Sigmoid colon (tissue), 7 donors: ENCODE results near the gene CC2D2A. TPM values are rescaled to one million over a fixed set of nuclear protein-coding genes. Genes with fewer than 3 reads are reported as not detected.

Source experiments
- DNase-seq: peaks from one replicate; pipeline ENCODE4 v3.0.0-alpha.2; 2019
- H3K27ac ChIP-seq, 4 donors: fragments of 200-600 bp; sonication (generic); one replicate each; pipeline ENCODE4 v1.5.1; 2016 to 2019; ENCODE audit warnings: mild to moderate bottlenecking in 1 of 4
- H3K27me3 ChIP-seq, 3 donors: fragments of 200-600 bp; sonication (generic); one replicate each; pipeline ENCODE4 v1.5.1; 2019; ENCODE audit warnings: mild to moderate bottlenecking in 1 of 3
- H3K36me3 ChIP-seq, 4 donors: fragments of 200-600 bp; sonication (generic); one replicate each; pipeline ENCODE4 v1.5.1; 2016 to 2019
- H3K4me1 ChIP-seq, 4 donors: fragments of 200-600 bp; sonication (generic); one replicate each; pipeline ENCODE4 v1.5.1; 2017 to 2019
- H3K4me3 ChIP-seq, 4 donors: fragments of 200-600 bp; sonication (generic); one replicate each; pipeline ENCODE4 v1.5.1; 2017 to 2019; ENCODE audit warnings: mild to moderate bottlenecking in 2 of 4, moderate library complexity in 1 of 4
- H3K9me3 ChIP-seq, 4 donors: fragments of 200-600 bp in 3 of 4; sonication (generic) in 3 of 4; one replicate each; pipeline versions ENCODE4 v1.5.1 to v1.6.1; 2013 to 2019
- CTCF ChIP-seq, 4 experiments: fragments of 450-650 bp in 3 of 4; fragments of 200-600 bp in 1 of 4; IDR thresholded peaks; one replicate each; pipeline ENCODE4 v1.5.1; 2016 to 2019; ENCODE audit warnings: antibody characterized with exemption in 4 of 4, mild to moderate bottlenecking in 3 of 4, moderate library complexity in 2 of 4
- EP300 ChIP-seq, 4 donors: sonication (generic); formaldehyde crosslinking; IDR thresholded peaks; one replicate each; pipeline ENCODE4 v1.6.1; 2017; ENCODE audit warnings: antibody characterized with exemption in 4 of 4
- POLR2A ChIP-seq, 2 donors: fragments of 450-650 bp; IDR thresholded peaks; one replicate each; pipeline ENCODE4 v1.6.1; 2016; ENCODE audit warnings: antibody characterized with exemption in 2 of 2, mild to moderate bottlenecking in 2 of 2, moderate library complexity in 2 of 2
- POLR2AphosphoS5 ChIP-seq, 4 donors: sonication (generic); formaldehyde crosslinking; IDR thresholded peaks; one replicate each; pipeline ENCODE4 v1.6.1; 2017; ENCODE audit warnings: antibody characterized with exemption in 4 of 4
- WGBS, 2 donors: extraction: QIAGEN DNeasy Blood & Tissue Kit; methylation state at CpG; one replicate each; pipeline ENCODE4 v1.1.7; 2013; 5-methylcytosine and 5-hydroxymethylcytosine counted together
- intact Hi-C: fragments of 100-400 bp; cut with DNase I; formaldehyde crosslinking; loops from one replicate; pipeline ENCODE4 v1.15.1; 2023
- polyA plus RNA-seq, 3 donors: library from polyadenylated mRNA; stranded (reverse); fragments of 200-250 nt; gene quantifications; one replicate each; pipeline ENCODE4 v1.2.3, GENCODE V29; 2013
- total RNA-seq, 4 donors: library from RNA; depleted of rRNA; stranded (reverse); fragments of >200 nt; gene quantifications; one replicate each; pipeline ENCODE4 v1.1.0, GENCODE V29; 2016
- donor health status: healthy with polysubstance abuse.
- donor health status: Bipolar disorder and iron deficiency.
- donor health status: healthy.

The CC2D2A gene
- total and polyA plus RNA-seq, 7 donors, result 2.5 to 113 (median 41.0) TPM

- no peaks in the 10 kb centered on the region for H3K27me3 ChIP-seq
- TF ChIP-seq POLR2A (IDR thresholded peaks at IDR 0.05) (no peak), POLR2AphosphoS5 (IDR thresholded peaks at IDR 0.05) (no peak), CTCF (IDR thresholded peaks at IDR 0.05) (no peak), EP300 (IDR thresholded peaks at IDR 0.05) (no peak)
- peaks cover 0 to 18% (median 8%) of the 10 kb centered on the region in 4 donors for H3K4me1 ChIP-seq
- no peak overlapping the region for H3K4me3 ChIP-seq
- WGBS, 2 donors, result 74 to 79% methylated on average over 2 of the region's 2 CpGs
- no peaks in the 10 kb centered on the region for H3K36me3 ChIP-seq
- no peak for DNase-seq
- H3K27ac ChIP-seq, result peak overlapping the region in 1 of 4 donors; percentile 61
- H3K9me3 ChIP-seq, result no peaks in the 10 kb centered on the region
- intact Hi-C loops, result loop anchor here (10.0 kb wide), 2 partner anchors 454 to 1804 kb away; partner anchors contain the start of gene CPEB2
Measured at GRCh38 chr4:15458616-15459015, 11.1 kb upstream of the CC2D2A start.

- no peaks in the 10 kb centered on the region for H3K9me3 ChIP-seq
- no peak for DNase-seq
- H3K4me1 ChIP-seq, result peaks cover 0 to 18% (median 8%) of the 10 kb centered on the region in 4 donors
- no peaks in the 10 kb centered on the region for H3K27me3 ChIP-seq
- intact Hi-C loops, result loop anchor here (10.0 kb wide), 2 partner anchors 455 to 1805 kb away; partner anchors contain the start of gene CPEB2
- peak overlapping the region in 1 of 4 donors; percentile 11 for H3K27ac ChIP-seq
- no peaks in the 10 kb centered on the region for H3K36me3 ChIP-seq
- H3K4me3 ChIP-seq, result no peak overlapping the region
- TF ChIP-seq EP300 (IDR thresholded peaks at IDR 0.05) (no peak), CTCF (IDR thresholded peaks at IDR 0.05) (no peak), POLR2A (IDR thresholded peaks at IDR 0.05) (no peak), POLR2AphosphoS5 (IDR thresholded peaks at IDR 0.05) (no peak)
Measured at GRCh38 chr4:15459706-15460105, 10.0 kb upstream of the CC2D2A start.

- TF ChIP-seq EP300 (IDR thresholded peaks at IDR 0.05) (no peak), POLR2A (IDR thresholded peaks at IDR 0.05) (no peak), CTCF (IDR thresholded peaks at IDR 0.05) (no peak), POLR2AphosphoS5 (IDR thresholded peaks at IDR 0.05) (no peak)
- 80 to 85% methylated on average over 1 of the region's 1 CpG for WGBS, 2 donors
- intact Hi-C loops, result no loop called here
- DNase-seq, result no peak
- H3K4me1 ChIP-seq, result peaks cover 0 to 17% (median 13%) of the 10 kb centered on the region in 4 donors
- no peaks in the 10 kb centered on the region for H3K36me3 ChIP-seq
- H3K4me3 ChIP-seq, result no peak overlapping the region
- no peaks in the 10 kb centered on the region for H3K27me3 ChIP-seq
- H3K9me3 ChIP-seq, result no peaks in the 10 kb centered on the region
- H3K27ac ChIP-seq, result no peak overlapping the region
Measured at GRCh38 chr4:15466596-15466995, 3.1 kb upstream of the CC2D2A start.

- no peak for DNase-seq
- WGBS, 2 donors, result 3 to 6% methylated on average over 3 of the region's 3 CpGs
- intact Hi-C loops, result loop anchor here (10.0 kb wide), 1 partner anchor 415 kb away; no protein-coding TSS in a partner anchor
- Histone ChIP-seq H3K4me1 (peaks cover 0 to 43% (median 36%) of the 10 kb centered on the region in 4 donors), H3K36me3 (no peaks in the 10 kb centered on the region), H3K27ac (peak overlapping the region; percentile 64 to 76 (median 70)), H3K4me3 (peak overlapping the region; percentile 45 to 62 (median 56)), H3K9me3 (no peaks in the 10 kb centered on the region), H3K27me3 (no peaks in the 10 kb centered on the region)
- no peak for TF ChIP-seq POLR2AphosphoS5 (IDR thresholded peaks at IDR 0.05)
Measured at GRCh38 chr4:15470128-15470475, 420 bp downstream of the CC2D2A start.

- Histone ChIP-seq H3K36me3 (peaks cover 0 to 27% (median 6%) of the 10 kb centered on the region in 4 donors), H3K4me3 (no peak overlapping the region), H3K27me3 (no peaks in the 10 kb centered on the region), H3K4me1 (peaks cover 0 to 49% (median 43%) of the 10 kb centered on the region in 4 donors), H3K9me3 (no peaks in the 10 kb centered on the region), H3K27ac (no peak overlapping the region)
- 89 to 92% methylated on average over 5 of the region's 5 CpGs for WGBS, 2 donors
- no peak for DNase-seq
- TF ChIP-seq CTCF (IDR thresholded peaks at IDR 0.05), result no peak
- no peak for TF ChIP-seq POLR2A (IDR thresholded peaks at IDR 0.05)
- no peak for TF ChIP-seq POLR2AphosphoS5 (IDR thresholded peaks at IDR 0.05)
- TF ChIP-seq EP300 (IDR thresholded peaks at IDR 0.05), result no peak
- intact Hi-C loops, result loop anchor here (5.0 to 10.0 kb wide), 2 partner anchors 408 to 526 kb away; no protein-coding TSS in a partner anchor
Measured at GRCh38 chr4:15476396-15476795, 6.7 kb downstream of the CC2D2A start.
